GM12801 (cell line): Measurements from ENCODE around the gene OR10H3.

ENCODE experiments used
- TF ChIP-seq, protein P1 (sequence below): IDR thresholded peaks from one replicate; pipeline ENCODE4 v1.5.1; 2011; ENCODE audit warnings: control low read depth; ENCODE audit not compliant: insufficient read length; ENCODE audit errors: extremely low read depth

Gene OR10H3

DNA sequence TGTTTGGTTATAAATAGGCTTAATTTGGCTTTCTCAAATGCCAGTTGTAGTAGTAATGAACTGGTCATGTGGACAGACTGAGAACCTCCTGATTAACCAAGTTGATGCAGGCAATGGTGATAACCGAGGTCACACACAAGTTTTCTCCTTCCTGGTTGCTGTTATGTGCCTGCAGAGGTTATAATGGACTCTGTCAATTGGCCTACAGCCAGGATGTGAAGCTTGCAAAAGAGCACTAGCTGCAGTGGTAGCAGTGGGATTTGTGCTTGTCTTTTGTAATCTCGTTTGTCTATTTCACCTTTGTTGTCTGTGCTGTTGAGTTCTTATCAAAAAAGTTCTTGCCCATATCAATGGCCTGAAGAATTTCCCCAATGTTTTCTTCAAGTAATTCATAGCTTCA lies 20.6 kb downstream of the OR10H3 start:
- TF ChIP-seq, protein P1, sequence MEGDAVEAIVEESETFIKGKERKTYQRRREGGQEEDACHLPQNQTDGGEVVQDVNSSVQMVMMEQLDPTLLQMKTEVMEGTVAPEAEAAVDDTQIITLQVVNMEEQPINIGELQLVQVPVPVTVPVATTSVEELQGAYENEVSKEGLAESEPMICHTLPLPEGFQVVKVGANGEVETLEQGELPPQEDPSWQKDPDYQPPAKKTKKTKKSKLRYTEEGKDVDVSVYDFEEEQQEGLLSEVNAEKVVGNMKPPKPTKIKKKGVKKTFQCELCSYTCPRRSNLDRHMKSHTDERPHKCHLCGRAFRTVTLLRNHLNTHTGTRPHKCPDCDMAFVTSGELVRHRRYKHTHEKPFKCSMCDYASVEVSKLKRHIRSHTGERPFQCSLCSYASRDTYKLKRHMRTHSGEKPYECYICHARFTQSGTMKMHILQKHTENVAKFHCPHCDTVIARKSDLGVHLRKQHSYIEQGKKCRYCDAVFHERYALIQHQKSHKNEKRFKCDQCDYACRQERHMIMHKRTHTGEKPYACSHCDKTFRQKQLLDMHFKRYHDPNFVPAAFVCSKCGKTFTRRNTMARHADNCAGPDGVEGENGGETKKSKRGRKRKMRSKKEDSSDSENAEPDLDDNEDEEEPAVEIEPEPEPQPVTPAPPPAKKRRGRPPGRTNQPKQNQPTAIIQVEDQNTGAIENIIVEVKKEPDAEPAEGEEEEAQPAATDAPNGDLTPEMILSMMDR: no peak

- TF ChIP-seq, protein P1: no peak
Measured at GRCh38 chr19:15759962-15760565, 22.3 kb downstream of the OR10H3 start.

- TF ChIP-seq, protein P1: no peak
Measured at GRCh38 chr19:15769586-15769985, 31.8 kb downstream of the OR10H3 start.

GRCh38 chr19:15775249-15775648 lies 37.5 kb downstream of the OR10H3 start:
- TF ChIP-seq, protein P1: no peak

DNA sequence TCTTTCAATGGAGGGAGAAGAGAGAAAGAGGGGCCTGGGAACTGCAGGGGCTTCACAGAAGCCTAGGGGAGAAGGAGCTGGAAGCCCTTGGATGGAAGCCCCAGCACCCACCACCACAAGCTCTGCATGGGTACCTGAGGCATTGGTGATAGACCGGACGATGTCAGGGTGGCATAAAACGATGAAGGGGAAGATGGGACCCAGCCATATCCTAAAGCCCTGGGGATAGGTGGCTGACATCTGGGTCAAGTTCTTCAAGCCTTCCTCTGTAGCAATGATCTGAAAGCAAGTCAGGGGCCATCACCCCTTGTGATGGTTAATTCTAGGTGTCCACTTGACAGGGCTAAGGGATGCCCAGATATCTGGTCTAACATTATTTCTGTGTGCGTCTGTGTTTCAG lies 38.5 kb downstream of the OR10H3 start:
- TF ChIP-seq, protein P1: no peak

- TF ChIP-seq, protein P1: no peak
Measured at GRCh38 chr19:15776991-15777970, 39.5 kb downstream of the OR10H3 start.

- TF ChIP-seq, protein P1: no peak
Measured at GRCh38 chr19:15779756-15780476, 42.1 kb downstream of the OR10H3 start.
